GM19467 (cell line): ENCODE results near the gene AOC2.
"Not testable (repeated sequence)": the region's sequence is repeated elsewhere in the genome, so short reads cannot be mapped to it uniquely, and the experiment has no call there.

ENCODE experiments used
- ATAC-seq: cut with Tn5 transposase; IDR thresholded peaks from one replicate; pipeline ENCODE4 v1.9.1; 2021; ENCODE audit warnings: mild to moderate bottlenecking, moderate library complexity; ENCODE audit not compliant: unreplicated experiment

Gene AOC2

GRCh38 chr17:42880776-42881310 is 36.5 kb downstream of the AOC2 start:
- no peak for ATAC-seq

GRCh38 chr17:42881706-42882105 is 37.3 kb downstream of the AOC2 start:
- ATAC-seq = not testable (repeated sequence)

GRCh38 chr17:42882166-42882565 is 37.8 kb downstream of the AOC2 start:
- no peak for ATAC-seq

GRCh38 chr17:42883802-42884558 is 39.6 kb downstream of the AOC2 start:
- ATAC-seq = no peak

- ATAC-seq = not testable (repeated sequence)
These were observed 41.4 kb downstream of the AOC2 start for GRCh38 chr17:42885806-42886205.

- ATAC-seq = no peak
These were observed 42.1 kb downstream of the AOC2 start for GRCh38 chr17:42886283-42887176.

- no peak for ATAC-seq
These were observed 45.4 kb downstream of the AOC2 start for GRCh38 chr17:42889809-42890208.

- ATAC-seq = no peak
These were observed 47.3 kb downstream of the AOC2 start for GRCh38 chr17:42891539-42892152.

GRCh38 chr17:42893359-42893758 is 49.0 kb downstream of the AOC2 start:
- ATAC-seq = no peak

- no peak for ATAC-seq
These were observed 50.2 kb downstream of the AOC2 start for GRCh38 chr17:42894283-42895184.

GRCh38 chr17:42895185-42895555 is 50.8 kb downstream of the AOC2 start:
- no peak for ATAC-seq

- ATAC-seq = no peak
These were observed 53.9 kb downstream of the AOC2 start for GRCh38 chr17:42898147-42898811.

- ATAC-seq = not testable (repeated sequence)
These were observed 55.6 kb downstream of the AOC2 start for GRCh38 chr17:42899981-42900380.
